H1 (cell line): ENCODE results near the gene SPTAN1.

Experiments
- CHD1 ChIP-seq: IDR thresholded peaks from 2 replicates; pipeline ENCODE4 v1.6.1; 2012; ENCODE audit warnings: low read depth, low read length, improper control_type of control experiment
- POLR2A ChIP-seq, 2 experiments: IDR thresholded peaks; 1 replicate in 1 of 2; 2 replicates in 1 of 2; pipeline ENCODE4 v1.6.1; 2011; ENCODE audit warnings: low read depth in 2 of 2, low read length in 2 of 2, mild to moderate bottlenecking in 2 of 2; ENCODE audit errors: control extremely low read depth in 1 of 2
- RXRA ChIP-seq: IDR thresholded peaks from 2 replicates; pipeline ENCODE4 v1.6.1; 2011; ENCODE audit warnings: low read depth, mild to moderate bottlenecking, low read length, moderate library complexity; ENCODE audit not compliant: insufficient read depth

DNA sequence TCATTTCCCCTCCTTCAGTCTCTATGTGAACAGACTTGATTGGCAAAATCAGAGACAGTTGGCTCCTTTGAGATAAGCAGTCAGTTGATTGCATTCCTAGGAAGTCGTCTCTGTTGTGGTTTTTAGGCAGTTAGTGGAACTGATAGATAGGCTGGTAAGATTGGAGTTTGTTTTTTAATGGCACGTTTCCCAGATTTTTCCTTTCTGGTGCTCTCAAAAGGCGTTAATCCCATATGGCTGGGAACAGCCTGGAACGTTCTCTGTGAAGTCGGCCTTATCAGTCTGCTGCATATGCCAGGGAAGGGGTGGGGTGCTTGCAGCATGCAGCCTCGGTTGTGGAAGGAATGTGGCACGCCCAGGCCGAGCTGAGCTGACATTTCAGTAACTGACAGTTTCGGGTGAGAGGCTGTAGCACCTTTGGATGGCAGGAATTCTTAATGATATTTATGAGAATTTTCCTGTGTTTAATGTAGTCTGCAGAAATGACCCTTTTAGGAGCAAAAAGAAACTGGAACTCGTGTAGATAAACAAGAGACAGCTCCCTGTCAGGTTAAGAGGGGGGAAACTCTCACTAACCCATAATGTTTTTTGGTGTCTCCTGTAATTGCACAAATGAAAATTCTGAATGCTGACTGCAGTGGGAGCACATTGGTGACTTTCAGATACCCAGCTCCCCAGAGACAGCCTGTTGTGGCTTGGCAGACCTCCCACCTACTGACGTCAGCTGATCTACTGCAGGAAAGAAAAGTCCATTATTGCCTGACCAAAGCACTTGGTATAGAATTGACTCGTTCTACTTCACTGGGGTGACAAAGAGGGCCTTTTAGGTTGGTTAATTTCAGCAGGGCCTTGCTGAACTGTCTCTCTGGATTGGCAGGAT is 6.3 kb downstream of the SPTAN1 start:
- TF ChIP-seq CHD1 (no peak), RXRA (no peak), POLR2A (IDR thresholded peaks at IDR 0.05; ENCODE audit: control extremely low read depth in 1 of 2, low read depth in 2 of 2, low read length in 2 of 2) (peak in 1 of 2 experiments; percentile 24; a peak in 1 of 3 replicates)
